ENCODE measurements around the gene XYLT1.

Gene XYLT1

DNA sequence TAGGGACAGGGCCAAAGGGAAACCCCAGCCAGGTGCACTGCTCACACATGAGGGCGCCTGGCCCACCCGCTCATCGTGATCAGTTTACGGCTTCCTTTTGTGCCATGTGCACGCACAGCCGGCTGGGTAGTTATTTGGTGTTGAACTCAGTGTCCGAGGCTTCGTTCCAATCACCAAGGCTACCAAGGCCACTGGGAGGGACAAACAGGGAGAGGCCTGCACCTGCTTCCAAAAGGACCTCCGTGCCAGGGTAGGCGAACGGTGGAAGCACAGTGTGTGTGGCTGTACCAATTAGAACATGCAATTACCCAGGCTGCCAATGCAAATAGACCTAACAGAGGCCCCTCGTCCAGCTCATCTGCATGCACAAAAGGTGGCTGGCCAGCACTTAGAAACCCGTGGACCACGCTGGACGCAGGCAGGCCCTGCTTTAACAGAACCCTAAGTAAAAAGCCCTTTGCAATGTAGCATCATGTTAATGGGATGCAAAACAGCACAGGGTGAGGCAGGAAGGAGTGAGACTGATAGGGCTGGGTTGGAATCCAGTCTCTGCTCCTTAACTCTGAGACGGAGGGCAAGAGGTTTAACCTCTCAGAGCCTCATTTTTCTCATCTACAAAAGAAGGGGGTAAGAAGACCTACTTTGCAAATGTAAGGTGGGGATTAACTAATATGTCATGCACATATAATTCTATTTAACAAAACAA, 204.0 kb downstream of the XYLT1 start:
- POLR2A ChIA-PET: no interaction called here
- no peak for DNase-seq (ENCODE audit: extremely low spot score)

DNA sequence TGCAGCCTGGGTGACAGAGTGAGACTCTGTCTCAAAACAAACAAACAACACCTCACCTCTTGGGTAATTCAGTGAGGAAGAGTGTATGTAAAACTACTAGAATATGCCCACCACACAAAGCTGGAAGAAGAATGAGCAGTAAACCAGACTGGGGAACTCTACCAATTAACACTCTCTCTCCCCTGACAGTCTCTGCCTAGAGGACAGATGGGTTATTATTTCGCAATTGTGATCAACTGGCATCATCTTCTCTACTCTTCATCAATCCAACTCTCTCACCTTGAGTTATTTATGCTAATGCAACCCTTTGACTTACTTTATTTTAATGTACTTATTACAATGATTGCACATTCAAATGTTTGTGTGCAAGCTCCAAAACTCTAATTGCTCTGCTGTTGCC, 205.6 kb downstream of the XYLT1 start:
- CTCF ChIA-PET: interaction anchor here (0.6 kb wide), 1 partner anchor 19 kb away, joined by 3 read pairs; no protein-coding TSS in a partner anchor
- no peak for DNase-seq (ENCODE audit: extremely low spot score)
- POLR2A ChIA-PET: no interaction called here
- TF ChIP-seq FOXK2 (IDR thresholded peaks at IDR 0.05): no peak
- no peak for TF ChIP-seq TARDBP (IDR thresholded peaks at IDR 0.05)
- no peak for TF ChIP-seq NFRKB (IDR thresholded peaks at IDR 0.05)
- no peak for TF ChIP-seq FOXM1 (IDR thresholded peaks at IDR 0.05; ENCODE audit: borderline replicate concordance)
- no peak for TF ChIP-seq L3MBTL2 (conservative IDR thresholded peaks at IDR 0.05)
- TF ChIP-seq CTBP1 (IDR thresholded peaks at IDR 0.05; ENCODE audit: borderline replicate concordance): no peak
- no peak for TF ChIP-seq ZNF384 (IDR thresholded peaks at IDR 0.05)
- TF ChIP-seq ARNT (IDR thresholded peaks at IDR 0.05): no peak
- TF ChIP-seq FOXA1 (IDR thresholded peaks at IDR 0.05): no peak
- no peak for TF ChIP-seq SP1 (IDR thresholded peaks at IDR 0.05)
- no peak for TF ChIP-seq HDGF (IDR thresholded peaks at IDR 0.05; ENCODE audit: borderline replicate concordance)
- TF ChIP-seq SUZ12 (IDR thresholded peaks at IDR 0.05): no peak
- TF ChIP-seq, protein P1, sequence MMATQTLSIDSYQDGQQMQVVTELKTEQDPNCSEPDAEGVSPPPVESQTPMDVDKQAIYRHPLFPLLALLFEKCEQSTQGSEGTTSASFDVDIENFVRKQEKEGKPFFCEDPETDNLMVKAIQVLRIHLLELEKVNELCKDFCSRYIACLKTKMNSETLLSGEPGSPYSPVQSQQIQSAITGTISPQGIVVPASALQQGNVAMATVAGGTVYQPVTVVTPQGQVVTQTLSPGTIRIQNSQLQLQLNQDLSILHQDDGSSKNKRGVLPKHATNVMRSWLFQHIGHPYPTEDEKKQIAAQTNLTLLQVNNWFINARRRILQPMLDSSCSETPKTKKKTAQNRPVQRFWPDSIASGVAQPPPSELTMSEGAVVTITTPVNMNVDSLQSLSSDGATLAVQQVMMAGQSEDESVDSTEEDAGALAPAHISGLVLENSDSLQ (IDR thresholded peaks at IDR 0.05): no peak
- no peak for TF ChIP-seq BHLHE40 (IDR thresholded peaks at IDR 0.05; ENCODE audit: borderline replicate concordance)
- TF ChIP-seq LEF1 (IDR thresholded peaks at IDR 0.05; ENCODE audit: borderline replicate concordance): no peak
- no peak for TF ChIP-seq ELF4 (IDR thresholded peaks at IDR 0.05)

More for the DNA sequence above, 204.0 kb downstream of the XYLT1 start:
- CTCF ChIA-PET: no interaction called here
- no peak for TF ChIP-seq L3MBTL2 (conservative IDR thresholded peaks at IDR 0.05)
- TF ChIP-seq HDGF (IDR thresholded peaks at IDR 0.05; ENCODE audit: borderline replicate concordance): no peak
- TF ChIP-seq NFRKB (IDR thresholded peaks at IDR 0.05): no peak
- TF ChIP-seq SP1 (IDR thresholded peaks at IDR 0.05): no peak
- TF ChIP-seq SUZ12 (IDR thresholded peaks at IDR 0.05): no peak
- TF ChIP-seq FOXA1 (IDR thresholded peaks at IDR 0.05): no peak
- TF ChIP-seq FOXM1 (IDR thresholded peaks at IDR 0.05; ENCODE audit: borderline replicate concordance): no peak
- TF ChIP-seq TARDBP (IDR thresholded peaks at IDR 0.05): no peak
- no peak for TF ChIP-seq FOXK2 (IDR thresholded peaks at IDR 0.05)
- TF ChIP-seq ZNF384 (IDR thresholded peaks at IDR 0.05): no peak
- TF ChIP-seq, protein P1 (IDR thresholded peaks at IDR 0.05): no peak
- no peak for TF ChIP-seq ARNT (IDR thresholded peaks at IDR 0.05)
- TF ChIP-seq LEF1 (IDR thresholded peaks at IDR 0.05; ENCODE audit: borderline replicate concordance): no peak
- TF ChIP-seq CTBP1 (IDR thresholded peaks at IDR 0.05; ENCODE audit: borderline replicate concordance): no peak
- TF ChIP-seq BHLHE40 (IDR thresholded peaks at IDR 0.05; ENCODE audit: borderline replicate concordance): no peak
- no peak for TF ChIP-seq ELF4 (IDR thresholded peaks at IDR 0.05)

DNA sequence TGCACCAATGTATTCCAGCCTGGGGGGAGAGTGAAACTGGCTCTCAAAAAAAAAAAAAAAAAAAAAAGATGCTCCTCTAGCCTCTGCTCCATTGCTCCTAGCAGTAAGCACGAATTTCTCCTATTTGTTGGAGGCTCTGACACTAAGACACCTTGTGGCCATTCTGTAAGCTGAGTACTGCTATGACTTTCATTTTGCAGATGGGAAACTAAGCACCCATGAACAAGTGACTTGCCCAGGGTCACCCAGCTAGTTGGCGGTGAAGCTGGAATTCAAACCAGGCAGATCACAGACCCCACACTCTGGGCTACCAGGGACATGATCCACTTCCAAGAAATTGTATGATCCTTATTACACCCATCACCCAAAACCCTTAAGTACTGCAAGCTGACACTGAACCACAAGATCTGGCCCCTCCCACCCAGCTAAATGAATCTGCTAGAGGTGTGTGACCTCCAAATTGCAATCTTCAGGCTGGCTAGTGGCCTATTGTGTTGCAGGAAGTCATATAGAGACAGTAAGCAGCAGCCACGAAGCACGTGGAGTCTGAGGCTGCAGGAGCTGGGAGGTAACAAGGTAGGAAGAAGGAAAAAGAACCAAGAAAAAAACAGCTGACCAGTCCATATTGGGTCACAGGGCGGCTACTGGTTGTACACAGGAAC, 209.4 kb downstream of the XYLT1 start:
- ChIA-PET POLR2A (no interaction called here), CTCF (no interaction called here)
- TF ChIP-seq FOXK2 (IDR thresholded peaks at IDR 0.05) (no peak), BHLHE40 (IDR thresholded peaks at IDR 0.05; ENCODE audit: borderline replicate concordance) (no peak), FOXA1 (IDR thresholded peaks at IDR 0.05) (no peak), FOXM1 (IDR thresholded peaks at IDR 0.05; ENCODE audit: borderline replicate concordance) (no peak), ELF4 (IDR thresholded peaks at IDR 0.05) (no peak), NFRKB (IDR thresholded peaks at IDR 0.05) (no peak), ZNF384 (IDR thresholded peaks at IDR 0.05) (no peak), SUZ12 (IDR thresholded peaks at IDR 0.05) (no peak), TARDBP (IDR thresholded peaks at IDR 0.05) (no peak), ARNT (IDR thresholded peaks at IDR 0.05) (no peak), HDGF (IDR thresholded peaks at IDR 0.05; ENCODE audit: borderline replicate concordance) (no peak), LEF1 (IDR thresholded peaks at IDR 0.05; ENCODE audit: borderline replicate concordance) (no peak), SP1 (IDR thresholded peaks at IDR 0.05) (no peak), L3MBTL2 (conservative IDR thresholded peaks at IDR 0.05) (no peak), CTBP1 (IDR thresholded peaks at IDR 0.05; ENCODE audit: borderline replicate concordance) (no peak)
- TF ChIP-seq, protein P1 (IDR thresholded peaks at IDR 0.05): no peak
- DNase-seq (ENCODE audit: extremely low spot score): no peak

DNA sequence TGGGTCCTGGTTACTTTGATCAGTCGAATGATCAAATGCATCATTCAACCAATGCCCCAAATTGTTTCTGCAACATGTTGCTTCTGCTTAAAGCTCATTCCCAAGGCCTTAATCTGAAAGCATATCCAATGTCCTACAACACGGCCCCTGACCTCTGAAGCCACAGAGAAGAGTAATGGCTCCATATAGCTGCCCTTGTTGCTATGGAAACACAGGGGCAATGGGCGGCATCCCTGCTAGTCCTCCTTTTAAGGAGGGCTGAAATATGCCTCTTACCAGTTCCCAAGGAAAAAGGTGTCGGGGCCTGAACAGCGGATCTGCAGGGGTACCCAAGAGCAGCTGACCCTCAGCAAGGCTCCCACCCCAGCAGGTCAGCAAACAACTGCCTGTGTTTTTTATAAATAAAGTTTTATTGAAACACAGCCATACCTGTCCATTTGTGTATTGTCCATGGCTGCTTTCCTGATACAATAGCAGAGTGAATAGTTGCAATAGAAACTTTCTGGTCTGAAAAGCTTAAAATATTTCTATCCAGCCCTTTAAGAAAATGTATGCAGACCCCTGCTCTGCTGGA, 210.4 kb downstream of the XYLT1 start:
- ChIA-PET POLR2A (no interaction called here), CTCF (no interaction called here)
- no peak for DNase-seq (ENCODE audit: extremely low spot score)
- TF ChIP-seq TARDBP (IDR thresholded peaks at IDR 0.05) (no peak), ELF4 (IDR thresholded peaks at IDR 0.05) (no peak), FOXA1 (IDR thresholded peaks at IDR 0.05) (no peak), SP1 (IDR thresholded peaks at IDR 0.05) (no peak), LEF1 (IDR thresholded peaks at IDR 0.05; ENCODE audit: borderline replicate concordance) (no peak), BHLHE40 (IDR thresholded peaks at IDR 0.05; ENCODE audit: borderline replicate concordance) (no peak), L3MBTL2 (conservative IDR thresholded peaks at IDR 0.05) (no peak)
- TF ChIP-seq, protein P1 (IDR thresholded peaks at IDR 0.05): no peak
